Measurements from ENCODE around the gene FAM98C. TPM values are rescaled to one million over a fixed set of nuclear protein-coding genes. Genes with fewer than 3 reads are reported as not detected.

FAM98C gene
- total and polyA plus RNA-seq, 2 of the 13 experiments (the other 11 are each of a cell fraction or from before 2014, with no cell fraction given): 10.0 to 11.5 TPM

GRCh38 chr19:38434549-38435051, 31.7 kb downstream of the FAM98C start (continued):
- TF ChIP-seq ZNF646 (CRISPR knock-in tag; IDR thresholded peaks at IDR 0.05) (no peak), KLF12 (CRISPR knock-in tag; IDR thresholded peaks at IDR 0.05; ENCODE audit: borderline replicate concordance) (no peak), ZBTB1 (CRISPR knock-in tag; IDR thresholded peaks at IDR 0.05; ENCODE audit: borderline replicate concordance) (no peak), ZNF354B (CRISPR knock-in tag; IDR thresholded peaks at IDR 0.05) (no peak), MAFG (CRISPR knock-in tag; IDR thresholded peaks at IDR 0.05) (peak; percentile 57; the same call in 1 of the 2 replicates), MAFF (IDR thresholded peaks at IDR 0.05; ENCODE audit: low read depth, low read length) (peak; percentile 98), BRF2 (CRISPR knock-in tag; IDR thresholded peaks at IDR 0.05) (no peak), MYC (CRISPR knock-in tag; IDR thresholded peaks at IDR 0.05; ENCODE audit: borderline replicate concordance) (no peak)
